Superior temporal gyrus (tissue), 1 donor: Measurements from ENCODE around the gene SCAPER.
"Not testable (repeated sequence)": the region's sequence is repeated elsewhere in the genome, so short reads cannot be mapped to it uniquely, and the experiment has no call there.

Experiments used
- DNase-seq: peaks from one replicate; pipeline ENCODE4 v3.0.0-alpha.2; 2016; ENCODE audit errors: extremely low spot score

Gene SCAPER

DNA sequence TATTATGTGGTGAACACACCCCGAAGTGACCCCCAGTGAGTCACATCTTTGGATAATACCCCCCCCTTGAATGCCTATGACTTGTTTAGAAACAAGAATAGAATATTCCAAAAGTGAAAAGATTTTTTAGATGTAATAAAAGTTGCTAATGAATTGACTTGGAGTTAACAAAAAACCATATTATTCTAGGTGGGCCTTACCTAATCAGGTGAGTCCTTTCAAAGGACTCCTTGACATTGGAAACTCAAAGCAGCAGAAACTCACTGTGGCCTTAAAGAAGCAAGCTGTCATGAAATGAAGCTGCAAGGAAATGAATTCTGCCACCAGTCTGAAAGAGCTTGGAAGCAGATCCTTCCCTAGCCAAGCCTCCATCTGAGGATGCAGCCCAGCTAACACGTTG is 579.4 kb downstream of the SCAPER start:
- no peak for DNase-seq

DNA sequence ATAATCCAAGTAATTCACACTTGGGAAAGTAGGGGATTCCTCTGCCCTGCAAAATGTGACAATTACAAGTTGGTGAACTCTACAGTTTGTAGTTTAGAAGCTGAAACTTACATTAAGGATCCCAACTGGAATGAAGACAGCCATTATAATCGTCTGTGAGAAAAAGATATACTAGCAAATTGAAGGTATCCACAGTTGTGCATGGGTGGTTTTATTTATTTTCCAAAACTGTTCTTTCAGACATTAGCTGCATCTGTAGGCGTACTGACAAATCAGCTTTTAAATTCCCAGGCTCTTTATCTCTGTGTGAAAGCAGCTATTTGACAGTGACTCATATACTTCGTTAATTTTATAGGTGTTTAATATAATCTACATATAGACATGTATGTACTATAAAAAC is 581.1 kb downstream of the SCAPER start:
- DNase-seq = no peak

DNA sequence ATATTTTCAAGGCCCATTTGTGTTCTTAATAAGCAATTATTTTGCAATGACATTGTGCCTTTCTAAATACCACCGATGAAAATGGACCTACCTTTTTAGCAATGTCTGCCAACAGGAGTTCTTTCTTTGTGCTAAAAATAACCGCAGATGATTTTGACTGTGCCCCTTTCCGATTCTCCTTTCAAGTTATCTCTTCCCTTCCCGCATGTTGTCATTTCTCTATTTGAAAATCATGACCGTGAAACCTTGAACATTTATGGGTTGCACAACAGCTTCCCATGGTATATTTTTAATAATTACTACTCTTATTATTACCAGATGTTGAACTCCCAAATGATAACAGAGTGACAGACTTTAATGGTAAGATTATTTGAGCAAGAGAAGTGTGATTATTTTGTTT is 583.5 kb downstream of the SCAPER start:
- no peak for DNase-seq

DNA sequence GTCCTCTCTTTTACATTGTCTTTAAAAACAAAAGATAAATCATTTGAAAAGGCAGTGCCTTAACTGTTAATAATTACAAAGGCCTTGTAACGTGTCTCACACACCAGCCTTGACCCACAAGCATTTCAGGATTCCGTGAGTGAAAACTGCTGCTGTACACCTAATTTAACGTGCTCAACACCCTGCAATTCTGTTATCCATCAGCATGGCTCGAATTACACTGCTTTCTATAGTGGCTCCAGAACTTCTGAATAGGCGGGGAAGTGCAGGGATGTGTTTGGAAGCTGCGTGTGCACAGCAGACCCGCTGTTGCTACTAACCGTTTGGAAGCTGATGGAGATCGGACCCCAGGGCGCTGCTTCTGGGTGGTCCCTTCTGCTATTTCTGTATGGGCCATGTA is 584.0 kb downstream of the SCAPER start:
- no peak for DNase-seq

DNA sequence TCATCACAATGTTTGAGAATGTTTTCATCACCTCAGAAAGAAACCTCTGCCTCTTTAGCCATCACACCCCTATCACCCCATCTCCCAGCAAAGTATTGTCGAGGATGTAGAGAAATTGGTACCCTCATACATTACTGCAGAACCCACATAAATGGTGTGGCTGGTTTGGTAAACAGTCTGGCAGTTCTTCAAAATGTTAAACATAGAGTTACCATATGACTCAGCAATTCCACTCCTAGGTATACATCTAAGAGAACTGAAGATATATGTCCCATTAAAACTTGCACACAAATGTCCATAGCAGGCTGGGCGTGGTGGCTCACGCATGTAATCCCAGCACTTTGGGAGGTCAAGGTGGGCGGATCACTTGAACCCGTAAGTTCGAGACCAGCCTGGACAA is 585.1 kb downstream of the SCAPER start:
- no peak for DNase-seq

DNA sequence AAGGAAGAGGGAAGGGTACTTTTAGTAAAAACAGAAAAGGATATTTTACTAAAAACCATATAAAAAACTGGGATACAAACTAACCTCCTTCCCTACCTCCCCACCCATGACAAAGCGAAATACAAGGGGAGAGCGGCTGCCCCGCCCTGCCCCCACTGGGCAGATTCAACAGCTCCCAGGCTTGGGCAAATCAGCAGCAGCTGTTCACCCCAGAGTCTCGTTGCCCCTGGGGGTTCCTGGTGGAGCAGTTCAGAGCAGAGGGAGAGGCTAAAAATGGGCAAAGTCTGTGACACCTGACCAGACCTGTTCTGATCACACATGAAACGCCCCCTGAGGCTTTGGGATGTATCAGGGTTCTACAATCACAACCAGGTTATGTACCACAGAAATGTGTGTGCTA is 591.4 kb downstream of the SCAPER start:
- no peak for DNase-seq

DNA sequence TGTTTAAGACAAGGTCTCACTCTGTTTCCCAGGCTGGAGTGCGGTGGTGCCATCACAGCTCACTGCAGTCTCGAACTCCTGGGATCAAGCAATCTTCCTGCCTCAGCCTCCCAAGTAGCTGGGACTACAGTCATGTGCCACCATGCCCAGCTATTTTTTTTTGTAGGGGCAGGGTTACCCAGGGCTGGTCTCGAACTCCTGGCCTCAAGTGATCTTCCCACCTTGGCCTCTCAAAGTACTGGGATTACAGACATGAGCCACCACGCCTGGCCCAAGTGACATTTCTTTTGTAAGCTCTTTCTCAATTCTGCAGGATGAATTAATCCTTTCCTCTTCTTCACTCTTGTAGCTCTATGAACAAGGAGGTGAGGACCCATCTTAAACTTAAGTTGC is 592.0 kb downstream of the SCAPER start:
- DNase-seq = not testable (repeated sequence)

DNA sequence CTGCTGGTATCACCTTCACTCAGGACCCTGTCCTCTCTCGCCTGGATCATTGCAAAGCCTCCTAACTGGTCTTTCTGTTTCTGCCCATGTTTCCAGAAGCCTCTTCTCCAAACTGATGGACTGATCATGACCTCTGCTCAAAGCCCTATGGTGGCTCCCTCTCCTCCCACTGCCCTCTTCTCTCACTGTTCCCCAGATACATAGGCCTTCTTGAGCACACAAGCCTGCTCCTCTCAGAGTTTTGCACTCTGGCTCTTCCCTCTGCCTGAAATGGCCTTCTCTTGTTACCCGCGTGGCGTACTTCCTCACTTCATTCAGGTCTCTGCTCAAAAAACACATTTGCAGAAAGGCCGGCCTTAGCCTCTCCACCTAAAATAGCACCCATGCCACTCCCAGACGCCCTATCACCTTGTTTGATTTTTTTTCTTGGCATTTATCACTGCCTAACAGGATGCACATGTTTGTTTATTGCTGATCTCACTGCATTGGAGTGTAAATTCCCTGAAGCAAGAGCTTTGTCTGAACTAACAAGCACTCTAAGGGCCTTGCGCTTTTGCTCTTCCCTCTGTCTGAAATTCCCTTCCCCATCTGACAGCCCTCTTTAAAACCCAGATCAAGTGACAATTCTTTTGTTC is 592.5 kb downstream of the SCAPER start:
- DNase-seq = no peak

DNA sequence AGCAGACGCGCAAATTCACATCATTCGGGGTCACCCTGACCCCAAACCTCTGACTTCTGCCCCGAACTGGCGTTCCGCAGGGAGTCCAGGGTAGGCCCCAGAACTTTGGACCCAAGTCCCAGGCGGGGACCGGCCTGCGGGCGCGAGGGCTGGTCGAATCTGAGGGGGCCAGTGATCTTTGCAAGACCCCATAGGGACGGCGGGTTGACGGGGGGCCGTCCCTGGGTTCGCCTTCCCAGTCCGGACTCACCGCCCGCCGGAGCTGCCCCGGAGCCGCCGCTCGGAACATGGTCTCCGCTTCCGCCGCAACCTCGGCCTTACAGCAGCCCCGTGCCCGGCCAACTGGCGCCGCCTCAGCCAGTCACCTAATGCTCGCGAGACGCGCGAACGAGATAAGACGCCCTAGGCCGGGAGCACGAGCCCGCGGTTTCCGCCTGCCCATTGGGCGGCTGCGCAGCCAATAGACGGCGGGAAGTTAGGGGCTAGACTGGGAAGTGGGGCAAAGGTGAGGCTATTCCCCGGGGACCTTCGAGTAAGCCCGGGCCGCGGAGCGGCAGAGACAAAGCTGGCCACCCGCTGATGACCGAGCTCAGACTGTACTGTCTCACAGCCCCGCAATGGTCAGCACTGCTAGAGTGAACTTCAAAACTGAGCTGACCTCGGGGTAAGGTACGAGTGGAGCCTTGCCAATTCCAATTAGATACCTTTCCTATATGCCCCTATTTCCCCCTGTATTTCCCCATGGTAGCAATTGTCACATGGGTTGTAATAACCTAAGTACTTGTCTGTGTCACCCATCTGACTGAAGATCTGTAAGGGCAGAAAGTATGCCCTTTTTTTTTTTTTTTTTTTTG is 593.8 kb downstream of the SCAPER start, which contains the start of gene ETFA:
ETFA (minus strand) TSS at position 370 of the 854 bp plus-strand sequence; CDS start at position 289, 81 bp downstream.
- peak; percentile 86 for DNase-seq

DNA sequence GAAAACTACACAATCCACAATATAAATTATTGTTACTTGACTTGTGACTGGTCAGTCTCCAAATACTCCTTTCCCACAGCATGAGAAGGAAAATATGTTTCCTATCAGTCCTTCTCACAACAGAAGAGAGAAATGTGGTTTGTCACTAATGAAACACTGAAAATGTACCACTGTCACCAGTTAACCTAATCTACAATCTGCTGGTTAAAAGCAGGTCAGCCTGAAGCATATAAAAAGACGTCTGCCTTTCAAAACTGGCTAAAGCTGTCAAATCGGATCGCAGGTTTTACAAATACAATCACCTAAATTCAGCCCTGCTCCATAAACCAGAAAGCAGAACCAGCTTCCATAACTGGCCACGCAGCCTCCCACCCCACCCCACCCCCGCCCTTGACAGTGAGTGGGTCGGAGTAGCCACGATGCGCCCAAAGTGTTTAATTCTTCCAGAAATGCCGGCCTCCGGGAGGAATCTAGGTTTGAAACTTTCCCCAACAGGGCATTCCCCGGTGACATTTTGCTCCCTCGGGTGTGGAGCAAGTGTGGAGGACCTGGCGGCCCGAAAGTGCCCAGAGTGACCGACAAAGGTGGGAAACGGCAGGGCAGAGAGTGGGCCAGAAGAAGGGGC is 594.6 kb downstream of the SCAPER start:
- DNase-seq = no peak

DNA sequence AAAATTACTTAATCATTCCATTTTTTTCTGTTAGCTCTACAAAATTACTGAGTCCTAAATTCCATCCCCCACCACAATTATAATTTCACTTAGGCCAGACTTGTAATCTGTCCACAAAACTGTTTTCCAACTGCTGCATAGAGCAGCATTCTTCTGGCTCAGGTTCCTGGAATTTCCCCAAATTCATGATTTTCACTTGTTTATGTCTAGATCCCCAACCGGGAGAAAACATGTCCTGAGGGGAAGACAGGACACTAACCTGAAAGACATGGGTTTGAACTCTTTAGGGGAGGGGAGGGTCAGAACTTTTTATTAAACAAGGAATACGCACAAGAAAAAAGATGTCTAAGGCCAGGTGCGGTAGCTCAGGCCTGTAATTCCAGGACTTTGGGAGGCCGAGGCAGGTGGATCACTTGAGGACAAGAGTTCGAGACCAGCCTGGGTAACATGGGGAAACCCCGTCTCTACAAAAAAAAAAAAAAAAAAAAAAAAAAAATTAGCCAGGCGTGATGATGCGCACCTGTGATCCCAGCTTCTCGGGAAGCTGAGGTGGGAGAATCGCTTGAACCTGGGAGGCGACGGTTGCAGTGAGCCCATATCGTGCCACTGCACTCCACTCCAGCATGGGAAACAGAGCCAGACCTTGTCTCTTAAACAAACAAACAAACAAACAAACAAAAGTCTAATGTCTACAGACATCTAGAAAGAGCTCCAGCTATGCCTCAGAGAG is 595.4 kb downstream of the SCAPER start:
- DNase-seq = no peak

DNA sequence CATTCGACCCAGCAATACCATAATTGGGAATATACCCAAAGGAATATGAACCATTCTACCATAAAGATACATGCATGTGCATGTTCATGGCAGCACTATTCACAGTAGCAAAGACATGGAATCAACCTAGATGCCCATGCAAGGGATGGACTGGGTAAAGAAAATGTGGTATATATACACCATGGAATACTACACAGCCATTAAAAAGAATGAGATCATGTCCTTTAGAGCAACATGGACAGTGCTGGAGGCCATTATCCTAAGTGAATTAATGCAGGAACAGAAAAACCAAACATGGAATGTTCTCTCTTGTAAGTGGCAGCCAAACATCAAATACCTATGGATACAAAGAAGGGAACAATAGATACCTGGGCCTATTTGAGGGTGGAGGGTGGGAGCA is 601.2 kb downstream of the SCAPER start:
- DNase-seq = no peak

DNA sequence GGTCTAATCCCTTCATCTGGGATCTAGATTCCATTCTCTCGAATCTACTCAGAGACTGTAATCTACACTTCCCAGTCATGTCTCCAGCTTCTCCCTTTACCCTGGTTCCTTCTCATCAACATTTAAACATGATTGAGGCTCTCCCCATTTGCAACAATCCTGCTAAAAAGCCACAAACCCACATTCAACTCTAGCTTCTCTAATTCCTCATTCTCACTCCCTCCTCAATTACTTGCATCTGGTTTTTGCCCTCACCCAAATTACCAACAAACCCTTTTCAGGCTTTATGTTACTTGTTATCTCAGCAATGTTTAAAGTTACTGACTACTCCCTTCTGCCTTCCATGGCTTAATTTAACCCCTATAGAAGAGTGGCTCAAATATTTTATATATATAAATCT is 605.4 kb downstream of the SCAPER start:
- DNase-seq = no peak

DNA sequence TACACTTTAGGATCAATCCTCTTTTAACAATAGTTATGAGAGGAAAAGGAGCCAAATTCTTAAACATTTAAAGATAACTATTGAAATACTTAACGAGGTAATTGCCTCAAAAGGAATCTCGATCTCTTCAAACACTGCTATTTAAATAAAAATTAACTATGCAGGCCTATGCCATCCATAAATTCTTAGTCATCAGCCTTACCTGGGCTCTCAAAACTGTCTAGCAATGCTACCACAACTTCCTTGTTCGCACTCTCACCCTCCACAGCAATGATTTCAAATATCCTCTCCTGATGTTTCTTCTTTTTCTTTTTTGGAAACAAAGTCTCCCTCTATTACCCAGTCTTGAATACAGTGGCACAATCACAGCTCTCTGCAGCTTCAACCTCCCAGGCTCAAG is 606.2 kb downstream of the SCAPER start:
- DNase-seq = no peak

DNA sequence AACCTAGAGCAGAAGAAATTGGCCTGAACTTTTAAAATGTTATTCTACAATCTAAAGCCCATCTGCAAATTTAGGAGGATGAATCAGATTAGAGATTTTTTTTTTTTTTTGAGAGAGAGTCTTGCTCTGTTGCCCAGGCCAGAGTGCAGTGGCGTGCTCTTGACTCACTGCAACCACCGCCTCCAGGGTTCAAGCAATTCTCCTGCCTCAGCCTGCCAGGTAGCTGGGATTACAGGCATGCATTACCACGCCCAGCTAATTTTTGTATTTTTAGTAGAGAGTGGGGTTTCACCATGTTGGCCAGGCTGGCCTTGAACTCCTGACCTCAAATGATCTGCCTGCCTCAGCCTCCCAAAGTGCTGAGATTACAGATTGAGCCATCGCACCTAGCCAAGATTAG is 607.2 kb downstream of the SCAPER start:
- DNase-seq = not testable (repeated sequence)
